HG03460 (cell line): ENCODE measurements around the gene CHD8.
"Not testable (repeated sequence)": the region's sequence is repeated elsewhere in the genome, so short reads cannot be mapped to it uniquely, and the experiment has no call there.

Experiments used
- ATAC-seq: cut with Tn5 transposase; IDR thresholded peaks from one replicate; pipeline ENCODE4 v1.9.1; 2021; ENCODE audit not compliant: unreplicated experiment

Gene CHD8, protein sequence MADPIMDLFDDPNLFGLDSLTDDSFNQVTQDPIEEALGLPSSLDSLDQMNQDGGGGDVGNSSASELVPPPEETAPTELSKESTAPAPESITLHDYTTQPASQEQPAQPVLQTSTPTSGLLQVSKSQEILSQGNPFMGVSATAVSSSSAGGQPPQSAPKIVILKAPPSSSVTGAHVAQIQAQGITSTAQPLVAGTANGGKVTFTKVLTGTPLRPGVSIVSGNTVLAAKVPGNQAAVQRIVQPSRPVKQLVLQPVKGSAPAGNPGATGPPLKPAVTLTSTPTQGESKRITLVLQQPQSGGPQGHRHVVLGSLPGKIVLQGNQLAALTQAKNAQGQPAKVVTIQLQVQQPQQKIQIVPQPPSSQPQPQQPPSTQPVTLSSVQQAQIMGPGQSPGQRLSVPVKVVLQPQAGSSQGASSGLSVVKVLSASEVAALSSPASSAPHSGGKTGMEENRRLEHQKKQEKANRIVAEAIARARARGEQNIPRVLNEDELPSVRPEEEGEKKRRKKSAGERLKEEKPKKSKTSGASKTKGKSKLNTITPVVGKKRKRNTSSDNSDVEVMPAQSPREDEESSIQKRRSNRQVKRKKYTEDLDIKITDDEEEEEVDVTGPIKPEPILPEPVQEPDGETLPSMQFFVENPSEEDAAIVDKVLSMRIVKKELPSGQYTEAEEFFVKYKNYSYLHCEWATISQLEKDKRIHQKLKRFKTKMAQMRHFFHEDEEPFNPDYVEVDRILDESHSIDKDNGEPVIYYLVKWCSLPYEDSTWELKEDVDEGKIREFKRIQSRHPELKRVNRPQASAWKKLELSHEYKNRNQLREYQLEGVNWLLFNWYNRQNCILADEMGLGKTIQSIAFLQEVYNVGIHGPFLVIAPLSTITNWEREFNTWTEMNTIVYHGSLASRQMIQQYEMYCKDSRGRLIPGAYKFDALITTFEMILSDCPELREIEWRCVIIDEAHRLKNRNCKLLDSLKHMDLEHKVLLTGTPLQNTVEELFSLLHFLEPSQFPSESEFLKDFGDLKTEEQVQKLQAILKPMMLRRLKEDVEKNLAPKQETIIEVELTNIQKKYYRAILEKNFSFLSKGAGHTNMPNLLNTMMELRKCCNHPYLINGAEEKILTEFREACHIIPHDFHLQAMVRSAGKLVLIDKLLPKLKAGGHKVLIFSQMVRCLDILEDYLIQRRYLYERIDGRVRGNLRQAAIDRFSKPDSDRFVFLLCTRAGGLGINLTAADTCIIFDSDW (N-terminal part only)

DNA sequence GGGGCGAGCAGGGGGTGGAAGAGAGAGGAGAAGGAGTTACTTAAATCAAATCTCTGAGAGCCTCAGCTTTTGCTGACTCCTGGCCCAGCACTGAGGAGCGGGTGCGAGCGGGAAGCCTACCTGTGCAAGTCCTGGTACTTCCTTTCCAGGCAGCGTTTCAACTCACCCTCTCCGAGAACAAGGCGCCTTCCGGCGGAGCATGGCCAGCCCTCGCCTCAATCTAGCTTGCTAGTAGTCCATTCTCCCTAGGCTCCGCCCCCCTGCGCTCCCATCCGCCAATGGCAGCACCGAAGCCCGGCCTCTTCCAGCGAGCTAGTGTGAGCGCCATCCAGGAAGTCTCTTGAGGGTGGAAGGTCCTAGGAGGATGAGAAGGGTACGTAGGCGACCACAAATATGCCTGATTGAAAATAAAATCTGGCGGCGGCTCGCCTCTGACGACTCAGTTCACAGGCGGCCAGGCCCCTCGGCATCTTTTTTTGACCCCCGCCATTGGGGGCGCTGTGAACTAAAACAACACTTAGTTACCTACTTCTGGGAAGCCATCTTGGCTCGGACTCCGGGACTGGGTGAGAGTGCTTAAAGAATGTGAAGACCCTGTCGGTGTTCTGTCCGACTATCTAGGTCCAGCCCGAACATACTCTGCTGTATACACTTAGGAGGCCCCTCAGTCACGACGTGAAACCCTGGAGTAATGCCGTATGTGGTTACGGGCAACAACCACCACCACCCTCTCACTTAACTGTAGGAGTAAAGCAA lies at the start of gene CHD8:
CHD8 (minus strand) TSS at position 212 of the 756 bp plus-strand sequence. CDS start 24,480 bp downstream, outside the sequence.
- peak; percentile 97 for ATAC-seq

DNA sequence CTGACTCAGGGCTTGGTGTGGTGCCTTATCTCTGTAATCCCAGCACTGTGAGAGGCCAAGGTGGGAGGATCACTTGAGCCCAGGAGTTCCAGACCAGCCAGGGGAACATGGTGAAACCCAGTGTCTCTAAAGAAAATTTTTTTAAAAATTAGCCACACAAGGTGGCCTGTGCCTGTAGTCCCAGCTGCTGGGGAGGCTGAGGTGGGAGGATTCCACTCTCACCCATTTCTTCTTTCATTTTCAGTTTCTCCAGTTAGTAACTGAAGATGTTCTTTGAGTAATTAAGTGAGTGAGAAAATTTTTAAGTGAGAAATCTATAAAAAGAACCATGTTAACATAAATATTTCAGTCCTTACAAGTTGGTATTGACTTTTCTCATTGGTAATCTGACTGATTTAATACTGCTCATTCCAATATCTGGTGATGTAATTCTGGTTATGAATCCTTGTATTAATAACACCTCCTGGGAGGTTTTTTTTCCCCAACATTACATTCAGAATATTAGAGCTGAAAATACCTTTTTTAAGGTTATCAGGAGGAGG lies 49.2 kb upstream of the CHD8 start:
- ATAC-seq = peak; percentile 70

- no peak for ATAC-seq
Observed at GRCh38 chr14:21503376-21503775, 47.5 kb upstream of the CHD8 start.

DNA sequence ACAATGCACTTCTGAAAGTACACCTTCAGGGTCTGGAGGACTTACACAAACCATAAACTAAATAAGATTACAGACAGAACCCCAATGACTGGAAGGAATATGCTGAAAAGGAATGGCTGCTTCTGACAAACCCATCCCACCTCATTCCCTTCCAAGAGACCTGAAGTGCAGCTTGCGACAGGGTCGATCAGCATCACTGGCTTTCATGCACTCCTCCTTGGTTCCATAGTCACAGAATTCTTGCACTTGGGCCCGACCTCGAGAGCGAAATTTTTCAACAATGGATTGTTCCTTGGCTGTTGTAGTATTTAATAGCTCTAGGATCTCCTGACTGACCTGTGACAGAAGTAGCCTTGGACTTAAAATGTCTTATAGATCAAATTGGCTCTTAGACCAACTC lies 45.6 kb upstream of the CHD8 start:
- ATAC-seq = no peak

DNA sequence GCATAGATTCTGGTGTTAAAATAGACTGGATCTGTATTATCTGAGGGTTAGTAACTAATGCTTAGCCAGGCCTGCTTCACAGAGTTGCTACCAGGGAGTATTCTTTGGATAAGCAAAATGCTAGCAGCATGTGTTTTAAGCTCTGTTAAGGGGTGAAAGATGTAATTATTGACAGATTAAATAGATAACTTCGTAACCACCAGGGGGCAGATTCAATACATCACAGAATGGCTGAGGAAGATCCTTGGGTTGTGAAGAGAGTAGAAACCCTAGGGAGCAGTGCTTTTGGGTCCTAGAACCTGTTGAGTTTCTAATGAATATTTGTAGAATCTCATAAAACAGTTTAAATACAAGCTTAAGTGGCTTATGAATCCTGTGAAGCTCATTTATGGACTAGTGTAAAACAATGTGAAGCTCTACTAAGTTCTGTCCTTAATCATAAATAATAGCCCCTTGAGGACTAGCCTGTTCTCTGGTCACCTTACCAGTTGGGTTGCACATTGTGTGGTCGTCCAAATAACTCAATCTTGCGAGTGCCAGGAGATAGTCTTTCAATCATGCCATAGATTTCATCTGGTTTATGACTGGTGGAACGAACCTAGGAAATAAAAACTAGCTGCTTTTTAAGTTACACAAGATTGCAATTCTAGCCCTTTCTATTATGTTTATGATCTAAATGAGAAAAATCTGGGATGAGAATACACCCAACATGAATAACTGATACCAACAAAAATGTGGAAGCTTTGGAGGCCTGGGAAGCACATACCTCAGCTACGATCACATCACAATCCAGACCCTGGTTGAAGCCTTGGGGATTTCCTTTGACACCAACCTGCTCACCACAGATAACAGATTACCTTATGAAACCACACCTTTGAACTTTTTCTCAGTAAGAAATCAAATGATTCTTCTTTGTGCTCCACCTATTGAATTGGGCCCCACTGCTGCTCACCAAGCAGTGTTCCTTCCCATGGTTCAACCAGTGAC lies 42.9 kb upstream of the CHD8 start:
- ATAC-seq = no peak

GRCh38 chr14:21496453-21496852 lies 40.5 kb upstream of the CHD8 start:
- ATAC-seq = no peak

GRCh38 chr14:21494902-21495762 lies 39.2 kb upstream of the CHD8 start:
- no peak for ATAC-seq

DNA sequence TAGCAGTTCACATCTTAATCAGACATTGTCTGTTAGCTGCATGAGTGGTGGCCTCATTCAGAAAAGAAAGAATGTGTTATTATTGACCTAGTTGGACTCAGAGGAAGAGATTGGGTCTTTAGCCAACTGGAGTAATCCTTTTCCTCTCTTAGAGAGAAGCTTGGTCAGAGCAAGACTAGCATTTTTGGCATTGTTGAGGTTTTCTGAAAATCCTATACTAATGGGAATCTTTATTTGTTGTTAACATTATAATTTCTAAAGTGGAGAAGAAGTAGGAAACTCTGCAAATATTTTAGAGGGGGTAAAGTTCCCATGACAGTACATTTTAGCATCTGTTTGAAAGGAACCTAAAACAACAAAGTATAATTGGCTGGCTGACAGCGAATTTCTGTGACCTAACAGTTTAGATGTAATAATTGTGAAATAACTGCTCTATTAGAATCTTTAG lies 30.7 kb upstream of the CHD8 start:
- ATAC-seq = no peak

GRCh38 chr14:21476925-21477681 lies 21.2 kb upstream of the CHD8 start, which contains the start of the genes RAB2B and TOX4:
Gene RAB2B (minus strand): TSS chr14:21476959. CDS start chr14:21476872, 87 bp downstream.
Gene TOX4 (plus strand): TSS chr14:21477195. CDS start chr14:21477279, 84 bp downstream.
- ATAC-seq = peak; percentile 99

DNA sequence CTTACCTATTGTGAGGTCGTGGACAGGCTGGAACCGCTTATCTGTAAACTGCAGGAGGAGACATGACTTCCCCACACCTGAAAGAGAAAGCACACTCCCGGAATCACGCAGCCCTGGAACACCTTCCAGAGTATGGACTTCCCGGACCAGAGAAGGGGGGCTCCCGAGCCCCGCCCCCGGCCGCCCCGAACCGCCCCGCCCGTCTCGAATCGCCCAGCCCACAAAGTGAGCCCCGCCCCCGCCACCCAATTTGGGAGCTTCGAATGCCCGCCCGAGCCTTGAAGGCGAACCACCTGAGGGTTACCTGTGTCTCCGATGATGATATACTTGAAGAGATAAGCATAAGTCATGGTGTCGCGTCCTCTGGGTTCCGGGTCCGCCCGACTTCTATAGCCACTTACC lies 20.6 kb upstream of the CHD8 start:
- peak; percentile 28 for ATAC-seq

DNA sequence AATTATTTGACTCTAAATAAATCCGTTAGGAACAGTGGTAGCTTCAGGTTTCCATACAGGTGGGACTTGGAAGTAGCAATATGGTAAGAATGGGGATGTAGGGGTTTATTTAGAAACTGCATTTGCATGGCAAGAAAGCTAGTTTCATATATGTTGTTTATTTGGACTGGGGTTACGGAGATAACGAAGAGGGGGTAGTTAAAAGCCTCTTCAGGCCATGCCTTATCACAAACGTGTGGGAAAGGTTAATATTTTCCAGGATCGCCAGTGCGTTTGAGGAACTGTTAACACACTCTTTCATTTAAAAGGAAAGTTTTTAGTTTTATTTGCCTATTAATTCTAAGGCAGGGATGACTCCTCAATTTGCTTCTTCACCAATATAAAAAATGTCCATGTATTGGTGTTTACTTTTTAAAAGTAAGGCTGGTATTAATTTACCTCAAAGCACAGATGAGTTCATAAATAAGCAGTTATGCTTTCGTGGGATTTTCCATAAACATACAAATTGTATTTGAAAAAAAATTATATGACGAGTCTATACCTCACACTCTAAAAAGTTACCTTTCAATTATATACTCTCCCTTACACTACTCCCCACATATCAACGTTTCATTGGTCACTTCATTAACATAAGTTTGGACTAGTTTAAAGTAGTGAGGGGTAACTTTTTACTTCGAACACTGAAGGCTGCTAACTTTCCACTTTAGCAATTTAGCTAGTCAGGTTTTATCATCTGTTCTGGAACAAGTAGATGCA lies 20.0 kb upstream of the CHD8 start:
- no peak for ATAC-seq

- no peak for ATAC-seq
Observed at GRCh38 chr14:21467616-21468015, 11.7 kb upstream of the CHD8 start.

- peak; percentile 28 for ATAC-seq
Observed at GRCh38 chr14:21455592-21455911, 371 bp downstream of the CHD8 start.

DNA sequence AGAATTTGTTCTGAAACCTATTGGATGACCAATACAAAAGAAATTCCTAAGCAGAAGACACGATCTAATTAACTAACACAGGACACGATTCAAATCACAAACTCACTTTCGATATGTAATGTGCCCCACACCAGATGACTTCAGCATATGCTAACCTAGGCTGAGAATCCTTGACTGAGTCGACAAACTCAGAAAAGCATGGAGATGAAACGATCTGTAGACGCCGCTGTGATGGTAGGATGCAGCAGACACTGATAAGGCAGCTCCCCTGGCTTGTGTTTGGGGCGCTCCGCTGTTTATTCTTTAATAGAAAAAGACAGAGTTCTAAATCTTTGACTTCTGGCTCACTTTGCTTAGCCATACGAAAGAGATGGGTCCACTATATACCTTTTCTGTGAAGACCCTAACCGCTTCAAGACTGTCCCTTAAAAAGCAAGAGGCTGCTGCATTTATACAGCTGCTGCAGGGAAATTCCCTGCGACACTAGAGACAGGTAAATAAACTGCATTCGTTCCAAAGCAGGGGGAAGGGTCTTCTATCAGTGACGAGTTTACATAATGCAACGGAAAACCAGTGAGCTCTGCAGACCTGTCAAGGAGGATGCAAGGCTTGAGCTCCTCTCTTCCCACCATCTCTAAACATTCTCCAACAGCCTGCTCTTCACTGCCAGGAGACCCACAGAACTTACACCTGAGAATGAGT lies 929 bp downstream of the CHD8 start:
- no peak for ATAC-seq

- no peak for ATAC-seq
Observed at GRCh38 chr14:21449899-21450216, 6.1 kb downstream of the CHD8 start.

- ATAC-seq = not testable (repeated sequence)
Observed at GRCh38 chr14:21442657-21443056, 13.3 kb downstream of the CHD8 start.
